Caki2 (cell line): ENCODE results near the gene FOXB2. TPM values are rescaled to one million over a fixed set of nuclear protein-coding genes. Genes with fewer than 3 reads are reported as not detected.

ENCODE experiments used
- DNase-seq: peaks from one replicate; pipeline ENCODE4 v3.0.0-alpha.2; 2015; ENCODE audit warnings: low read depth
- in situ Hi-C: cut with HindIII; loops from 2 replicates; pipeline ENCODE4 v1.10.0; 2016; ENCODE audit warnings: low sequenced_read_pairs, low pct_unique_long_range_greater_than_20kb, mixed read lengths
- total RNA-seq: library from RNA; depleted of rRNA; stranded (reverse); fragments of >200 nt; shearing (Covaris generic); gene quantifications from 2 replicates; pipeline ENCODE4 v1.2.3, GENCODE V29; 2014; ENCODE audit warnings: low replicate concordance

Gene FOXB2
- total RNA-seq, 1 experiment from 2014 or later, result not detected

DNA sequence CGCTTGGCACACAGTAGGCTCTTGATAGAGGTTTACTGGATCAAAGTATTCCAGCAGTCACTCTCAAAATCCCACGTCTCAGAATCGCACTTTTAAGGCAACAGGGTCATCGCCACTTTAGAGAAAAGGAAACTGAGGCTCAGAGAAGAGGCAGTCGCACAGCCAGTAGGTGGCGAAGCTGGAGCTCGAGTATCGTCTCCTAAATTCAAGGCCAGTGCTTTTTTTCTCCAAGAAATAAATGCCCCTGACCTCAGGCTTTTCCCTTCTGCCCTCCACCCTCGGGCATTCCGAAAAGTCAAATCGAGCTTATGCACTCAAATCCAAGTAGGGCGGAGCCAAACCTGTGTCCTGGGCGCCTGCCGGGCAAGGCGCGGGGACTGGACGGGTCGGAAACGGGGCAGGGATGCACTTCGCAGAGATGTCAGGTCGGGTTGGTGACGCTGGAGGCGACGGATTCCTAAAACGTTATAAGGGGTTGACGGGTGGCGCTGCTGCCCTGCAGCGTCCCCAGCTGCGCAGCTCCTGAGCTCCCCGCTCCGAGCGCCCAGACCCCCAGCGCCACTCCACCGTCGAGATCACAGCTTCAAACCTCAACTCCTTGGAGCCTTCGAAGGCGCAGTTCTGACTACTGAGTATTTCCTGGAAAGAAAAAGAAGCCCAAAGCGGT lies 4.7 kb upstream of the FOXB2 start:
- no peak for DNase-seq
- in situ Hi-C loops, result no loop called here

DNA sequence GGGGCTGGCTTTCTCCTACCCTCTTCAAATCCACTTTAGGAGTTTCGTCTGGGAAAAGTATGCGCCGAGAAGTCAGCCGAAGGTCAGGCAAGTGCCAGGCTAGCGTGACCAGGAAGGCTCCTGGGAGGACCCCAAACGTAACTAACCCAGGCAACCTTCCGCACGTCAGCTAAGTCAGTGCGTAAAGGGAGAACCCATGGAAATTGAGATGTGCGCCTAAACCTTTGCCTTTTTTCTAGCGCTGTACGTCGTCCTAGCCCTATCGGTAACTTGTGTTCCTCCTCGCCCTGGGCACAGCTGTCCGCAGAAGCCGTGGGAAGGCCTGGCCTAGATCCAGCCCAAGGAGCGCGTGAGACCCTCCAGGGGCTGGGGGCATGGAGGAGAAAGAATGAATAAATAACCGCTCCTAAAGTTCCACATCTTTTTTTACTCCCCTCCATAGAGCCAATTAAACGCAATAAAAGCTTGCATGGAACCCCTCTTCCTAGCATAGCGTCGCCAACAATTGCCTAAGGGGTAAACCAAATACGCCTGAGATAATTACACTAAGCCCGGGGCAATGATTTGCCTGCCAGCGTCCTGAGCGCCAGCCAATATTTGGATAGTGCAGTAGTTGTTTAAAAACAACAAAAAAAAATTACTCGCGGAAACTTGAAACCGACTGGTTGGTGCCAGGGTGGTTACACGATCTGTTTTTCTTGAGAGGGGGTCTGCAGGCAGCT lies 4.0 kb upstream of the FOXB2 start:
- in situ Hi-C loops, result no loop called here
- DNase-seq, result no peak

- DNase-seq, result no peak
- in situ Hi-C loops, result no loop called here
Observed at GRCh38 chr9:77016121-77016525, 3.3 kb upstream of the FOXB2 start.

DNA sequence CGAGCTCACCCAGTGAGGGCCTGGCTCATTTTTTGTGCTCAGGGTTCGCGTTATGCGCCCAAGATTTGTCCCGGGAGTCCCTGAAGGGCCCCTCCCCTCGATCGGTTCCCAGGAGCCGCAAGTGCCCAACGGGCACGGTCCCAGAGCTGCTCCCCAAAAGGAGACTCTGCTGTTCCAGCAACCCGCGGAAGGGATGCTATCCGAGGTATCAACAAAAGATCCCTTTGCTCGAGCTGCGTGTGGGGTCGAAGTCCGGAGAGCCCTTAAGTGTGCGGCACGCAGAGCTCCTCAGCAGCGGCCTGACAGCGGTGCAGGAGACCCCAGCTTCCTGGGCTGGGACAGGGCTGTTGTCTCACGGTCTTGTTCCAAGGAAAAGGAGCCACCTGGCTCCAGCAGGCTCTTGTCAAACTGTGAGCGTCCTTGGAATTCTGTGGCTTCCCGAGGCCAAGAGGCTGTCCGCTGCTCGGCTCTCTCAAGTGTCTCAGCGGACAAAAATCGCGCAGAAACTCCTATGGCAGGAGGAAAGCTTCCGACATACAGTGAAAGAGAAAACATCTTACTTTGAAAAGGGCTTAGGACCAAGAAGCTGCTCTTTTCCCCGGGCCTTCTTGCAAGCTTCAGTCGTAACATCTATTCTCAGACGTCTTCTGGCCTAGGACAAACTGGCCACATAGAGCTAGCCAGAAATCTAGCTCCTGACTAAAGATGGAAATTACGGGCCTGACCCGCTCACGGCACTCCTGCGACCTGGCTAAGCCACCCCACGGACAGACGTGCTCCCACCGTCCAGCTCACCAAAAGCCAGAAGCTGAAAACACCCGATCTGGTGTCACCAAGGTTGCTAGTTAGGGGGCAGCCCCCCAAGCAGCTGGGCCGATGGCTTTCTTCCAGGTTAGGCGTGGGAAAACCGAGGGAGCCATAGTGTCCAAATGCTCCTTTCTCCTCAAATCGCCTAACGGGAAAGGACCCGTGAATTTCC lies 2.6 kb upstream of the FOXB2 start:
- no peak for DNase-seq

DNA sequence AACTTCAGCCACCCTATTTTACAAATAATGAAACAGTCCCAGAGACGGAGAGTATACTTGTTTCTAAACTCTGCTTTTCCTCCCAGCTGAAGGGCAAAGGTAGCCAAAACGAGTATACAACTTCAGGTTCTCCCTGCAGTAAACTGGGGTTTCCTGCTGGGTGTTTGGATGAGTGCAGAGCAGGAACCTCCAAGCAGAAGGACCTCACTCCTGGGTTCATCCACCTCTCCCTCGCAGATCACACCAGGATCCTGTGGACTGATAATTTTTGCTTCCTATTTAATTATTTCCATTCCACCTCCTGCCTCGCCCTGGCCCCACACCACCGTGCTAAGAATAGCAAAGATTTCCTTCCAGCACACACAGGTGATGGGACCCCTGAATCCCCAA lies 2.0 kb upstream of the FOXB2 start:
- no peak for DNase-seq
- in situ Hi-C loops, result no loop called here

More for the DNA sequence above, 2.6 kb upstream of the FOXB2 start:
- in situ Hi-C loops, result no loop called here

DNA sequence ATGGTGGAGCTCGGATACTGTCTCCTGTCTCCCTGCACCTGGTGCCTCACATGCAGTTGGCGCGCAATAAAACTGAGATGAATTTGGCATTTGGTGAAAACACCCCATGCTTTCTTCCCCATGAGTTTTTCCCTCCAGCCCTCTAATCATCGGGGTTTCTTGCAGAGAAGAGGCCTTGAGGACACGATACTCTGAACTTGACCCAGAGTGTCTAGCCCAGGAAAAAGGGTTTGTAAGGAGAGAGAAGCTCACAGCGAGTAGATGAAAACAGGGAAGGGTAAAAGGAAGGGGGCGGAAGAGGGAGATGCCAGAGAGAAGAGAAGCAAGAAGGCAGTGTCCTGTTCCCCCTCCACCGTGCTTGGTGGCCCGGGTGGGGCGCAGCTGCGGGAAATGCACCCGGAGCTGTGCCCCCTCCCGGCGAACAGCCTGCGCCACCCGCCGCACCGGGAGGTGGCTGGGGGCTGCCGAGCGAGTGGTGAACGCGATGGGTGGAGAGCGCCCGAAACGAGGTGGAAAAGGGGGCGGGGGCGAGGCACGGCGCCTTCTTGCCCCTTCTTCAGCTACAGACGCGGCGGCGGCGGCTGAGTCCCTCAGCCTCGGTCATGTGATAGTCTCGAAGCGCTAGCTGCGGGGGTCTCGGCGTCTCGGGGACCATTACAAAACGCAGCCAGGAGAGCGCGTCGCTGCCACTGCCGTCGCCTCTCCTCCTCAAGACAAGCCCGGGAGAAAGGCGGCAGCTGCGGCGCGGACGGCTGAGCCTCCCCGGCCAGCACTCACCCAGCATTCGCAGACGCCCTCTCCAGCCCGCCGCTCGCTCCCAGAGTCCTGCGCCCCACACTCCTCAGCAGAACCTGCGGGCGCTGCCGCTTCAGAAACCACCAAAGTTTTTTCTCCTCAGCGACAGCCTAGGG lies 1.1 kb upstream of the FOXB2 start:
- in situ Hi-C loops, result no loop called here
- no peak for DNase-seq

DNA sequence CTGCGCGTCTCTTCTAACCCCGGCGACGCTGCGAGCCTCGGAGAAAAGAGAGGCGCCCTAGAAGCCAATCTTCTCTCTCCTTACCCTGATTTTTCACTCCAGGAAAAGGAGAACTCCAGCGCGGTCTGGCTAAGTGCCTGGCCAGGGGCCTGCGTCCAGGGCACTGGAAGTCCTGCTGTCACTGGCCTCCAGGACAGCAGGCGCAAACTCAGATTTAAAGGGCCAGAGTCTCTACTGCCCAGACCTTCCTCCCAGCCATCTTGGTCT lies 553 bp upstream of the FOXB2 start:
- in situ Hi-C loops, result no loop called here
- no peak for DNase-seq

DNA sequence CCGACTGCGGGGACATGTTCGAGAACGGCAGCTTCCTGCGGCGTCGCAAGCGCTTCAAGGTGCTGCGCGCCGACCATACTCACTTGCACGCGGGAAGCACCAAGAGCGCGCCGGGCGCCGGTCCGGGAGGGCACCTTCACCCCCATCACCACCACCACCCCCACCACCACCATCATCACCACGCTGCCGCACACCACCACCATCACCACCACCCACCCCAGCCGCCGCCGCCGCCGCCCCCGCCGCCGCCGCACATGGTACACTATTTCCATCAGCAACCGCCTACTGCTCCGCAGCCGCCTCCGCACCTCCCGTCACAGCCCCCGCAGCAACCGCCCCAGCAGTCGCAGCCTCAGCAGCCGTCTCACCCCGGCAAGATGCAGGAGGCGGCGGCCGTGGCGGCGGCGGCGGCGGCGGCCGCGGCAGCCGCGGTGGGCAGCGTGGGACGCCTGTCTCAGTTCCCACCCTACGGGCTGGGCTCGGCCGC lies 514 bp downstream of the FOXB2 start:
- no peak for DNase-seq
- in situ Hi-C loops, result no loop called here

- no peak for DNase-seq
- in situ Hi-C loops, result no loop called here
Observed at GRCh38 chr9:77020413-77021290, 1.2 kb downstream of the FOXB2 start.

- DNase-seq, result no peak
- in situ Hi-C loops, result no loop called here
Observed at GRCh38 chr9:77021291-77021894, 1.9 kb downstream of the FOXB2 start.

DNA sequence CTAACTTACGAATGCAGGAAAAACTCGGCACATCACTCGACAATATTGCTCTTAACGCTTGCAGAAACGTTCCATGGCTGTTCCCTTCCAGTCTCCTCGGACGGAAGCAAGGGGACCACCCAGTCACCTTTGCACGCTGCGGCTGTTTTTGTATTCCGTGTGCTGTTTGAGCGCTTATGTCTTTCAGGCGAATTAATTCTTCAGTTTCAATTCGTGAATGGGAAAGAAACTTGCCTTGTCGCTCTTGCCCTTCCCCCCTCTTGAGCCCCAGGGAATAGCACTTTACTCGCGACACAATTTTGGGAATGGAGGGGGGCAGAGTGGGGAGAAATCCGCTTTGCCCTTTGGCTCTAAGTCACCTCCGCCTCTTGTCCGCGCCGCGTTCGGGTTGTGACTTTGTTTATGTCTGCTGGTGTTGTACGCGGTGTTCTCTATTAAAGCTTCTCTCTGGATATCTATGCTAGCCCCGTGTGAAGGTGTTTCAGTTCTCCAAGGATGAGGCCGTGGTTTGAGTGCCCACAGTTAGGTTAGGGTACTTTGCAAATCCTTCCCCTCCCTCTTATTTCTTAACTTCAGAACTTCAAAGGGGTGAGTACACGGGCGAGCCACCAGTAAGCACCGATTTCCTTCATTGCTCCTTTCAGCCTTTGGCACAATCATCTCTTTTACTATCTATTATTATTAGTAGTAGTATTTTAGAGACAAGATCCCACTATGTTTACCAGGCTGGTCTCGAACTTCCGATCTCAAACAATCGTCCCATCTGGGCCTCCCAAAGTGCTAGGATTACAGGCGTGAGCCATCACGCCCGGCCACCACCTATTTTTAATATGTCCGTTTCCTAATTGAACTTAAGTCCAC lies 2.7 kb downstream of the FOXB2 start:
- DNase-seq, result no peak
- in situ Hi-C loops, result no loop called here

DNA sequence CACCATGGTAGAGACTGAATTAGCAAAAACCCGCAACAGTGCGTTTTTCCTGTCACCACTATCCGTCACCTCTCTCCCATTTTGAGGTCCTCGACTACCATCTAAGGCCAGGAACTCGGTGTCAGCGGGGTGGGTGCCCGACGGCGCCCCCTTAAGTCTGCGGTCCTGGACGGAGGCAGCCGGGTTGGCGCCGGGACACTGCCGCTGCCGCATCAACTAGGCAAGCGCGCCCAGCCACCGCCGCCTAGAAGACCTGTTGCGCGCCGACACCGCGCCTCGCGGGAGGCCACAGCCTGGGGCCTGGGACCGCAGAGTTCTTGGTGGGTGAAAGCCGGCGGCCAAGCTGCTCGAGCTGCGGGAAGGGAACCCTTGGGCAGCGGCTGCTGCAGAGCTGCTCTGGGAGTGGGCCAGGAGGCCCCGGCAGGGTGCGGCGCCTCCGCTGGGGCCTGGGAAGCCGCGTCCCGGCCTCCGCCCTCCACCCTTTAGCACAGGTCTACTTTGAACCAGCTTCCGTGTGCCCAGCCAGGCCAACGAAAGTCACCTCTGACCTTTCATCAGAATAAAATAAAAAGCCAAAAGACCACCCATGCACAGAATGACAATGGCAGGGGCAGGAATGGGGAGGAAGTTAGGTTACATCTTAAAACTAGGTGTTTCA lies 3.5 kb downstream of the FOXB2 start:
- no peak for DNase-seq
- in situ Hi-C loops, result no loop called here

DNA sequence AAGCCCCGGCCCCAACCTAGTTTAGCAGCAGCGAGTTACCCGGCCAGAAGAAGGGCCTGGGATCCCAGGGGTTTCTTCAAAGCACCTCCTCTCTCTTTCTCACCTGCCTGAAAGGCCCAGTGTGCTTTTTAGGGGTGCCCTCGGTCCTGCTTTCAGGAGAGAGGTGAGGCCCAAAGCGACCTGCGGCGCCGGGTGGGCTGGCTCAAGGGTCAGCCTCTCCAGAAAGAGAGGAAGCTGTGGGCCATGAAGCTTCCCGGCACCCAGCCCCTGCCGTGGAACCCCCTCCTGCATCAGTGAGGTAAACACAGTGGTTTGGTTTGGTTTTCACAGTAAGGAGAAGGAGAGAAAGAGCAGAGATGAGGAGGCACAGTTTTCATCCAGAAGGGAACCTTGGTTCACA lies 4.3 kb downstream of the FOXB2 start:
- in situ Hi-C loops, result no loop called here
- no peak for DNase-seq

GRCh38 chr9:77024776-77025545 lies 5.5 kb downstream of the FOXB2 start:
- in situ Hi-C loops, result no loop called here
- DNase-seq, result no peak

DNA sequence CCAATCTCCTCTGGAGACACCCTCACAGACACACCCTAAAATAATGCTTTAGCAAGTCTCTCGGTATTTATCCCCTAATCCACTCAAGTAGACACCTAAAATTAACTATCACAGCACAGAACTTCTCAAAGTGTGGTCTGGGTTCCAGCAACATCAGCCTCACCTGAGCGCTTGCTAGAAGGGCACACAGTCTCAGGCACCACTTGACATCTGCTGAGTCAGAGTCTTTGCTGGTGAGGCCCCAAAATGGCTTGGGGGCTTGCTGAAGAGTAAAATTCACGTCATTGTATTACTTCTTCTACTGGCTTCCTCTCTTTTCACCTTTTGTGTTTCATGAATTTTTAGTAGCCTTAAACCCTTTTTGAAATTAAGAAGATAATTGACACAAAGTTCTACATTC lies 9.0 kb downstream of the FOXB2 start:
- in situ Hi-C loops, result no loop called here
- no peak for DNase-seq
